Measurements from ENCODE around the gene MYCBP2. TPM values are rescaled to one million over a fixed set of nuclear protein-coding genes. Genes with fewer than 3 reads are reported as not detected.

MYCBP2 gene
- total RNA-seq, 1 experiment from 2014 or later: 22.0 TPM

GRCh38 chr13:77031656-77032243, 295.1 kb downstream of the MYCBP2 start:
- Mint-ChIP-seq H3K9me3 (ENCODE audit: low read depth, unreplicated experiment) (no peaks in the 10 kb centered on the region), H3K4me3 (ENCODE audit: low read depth, unreplicated experiment) (no peak overlapping the region), H3K27me3 (ENCODE audit: unreplicated experiment) (no peaks in the 10 kb centered on the region), H3K27ac (ENCODE audit: unreplicated experiment) (no peak overlapping the region), H3K4me1 (ENCODE audit: low read depth, unreplicated experiment) (peaks cover 8% of the 10 kb centered on the region), H3K36me3 (ENCODE audit: insufficient read depth, unreplicated experiment) (peaks cover 7% of the 10 kb centered on the region)
- CTCF ChIA-PET: no interaction called here
- no peak for DNase-seq
- intact Hi-C loops (cut with micrococcal nuclease; ENCODE audit: unreplicated experiment): no loop called here
- no peak for TF ChIP-seq CTCF (IDR thresholded peaks at IDR 0.05; ENCODE audit: unreplicated experiment)
- BruUV-seq (replicated peaks): no TSS peak

- H3K27ac Mint-ChIP-seq (ENCODE audit: unreplicated experiment): no peak overlapping the region
Observed at GRCh38 chr13:77029436-77029835, 297.5 kb downstream of the MYCBP2 start.

GRCh38 chr13:77028202-77028601, 298.7 kb downstream of the MYCBP2 start:
- H3K4me3 Mint-ChIP-seq (ENCODE audit: low read depth, unreplicated experiment): no peak overlapping the region
- DNase-seq: no peak
- no peak overlapping the region for H3K27ac Mint-ChIP-seq (ENCODE audit: unreplicated experiment)
- BruUV-seq (replicated peaks): no TSS peak
- intact Hi-C loops (cut with micrococcal nuclease; ENCODE audit: unreplicated experiment): no loop called here
- no peaks in the 10 kb centered on the region for H3K9me3 Mint-ChIP-seq (ENCODE audit: low read depth, unreplicated experiment)
- H3K36me3 Mint-ChIP-seq (ENCODE audit: insufficient read depth, unreplicated experiment): peaks cover 15% of the 10 kb centered on the region
- peaks cover 8% of the 10 kb centered on the region for H3K4me1 Mint-ChIP-seq (ENCODE audit: low read depth, unreplicated experiment)
- no peak for TF ChIP-seq CTCF (IDR thresholded peaks at IDR 0.05; ENCODE audit: unreplicated experiment)
- CTCF ChIA-PET: no interaction called here
- no peaks in the 10 kb centered on the region for H3K27me3 Mint-ChIP-seq (ENCODE audit: unreplicated experiment)

More at GRCh38 chr13:77029436-77029835, 297.5 kb downstream of the MYCBP2 start:
- Mint-ChIP-seq H3K4me1 (ENCODE audit: low read depth, unreplicated experiment) (peaks cover 8% of the 10 kb centered on the region), H3K9me3 (ENCODE audit: low read depth, unreplicated experiment) (no peaks in the 10 kb centered on the region), H3K4me3 (ENCODE audit: low read depth, unreplicated experiment) (no peak overlapping the region), H3K27me3 (ENCODE audit: unreplicated experiment) (no peaks in the 10 kb centered on the region), H3K36me3 (ENCODE audit: insufficient read depth, unreplicated experiment) (peaks cover 15% of the 10 kb centered on the region)
- TF ChIP-seq CTCF (IDR thresholded peaks at IDR 0.05; ENCODE audit: unreplicated experiment): no peak
- DNase-seq: no peak
- CTCF ChIA-PET: no interaction called here
- intact Hi-C loops (cut with micrococcal nuclease; ENCODE audit: unreplicated experiment): no loop called here
- no TSS peak for BruUV-seq (replicated peaks)

- peak within 1 kb of the TSS; percentile 81 for H3K27ac Mint-ChIP-seq (ENCODE audit: unreplicated experiment)
- CTCF ChIA-PET: interaction anchor here (0.7 to 1.2 kb wide), 2 partner anchors 28 to 451 kb away, joined by 3 to 4 read pairs; no protein-coding TSS in a partner anchor
- no peaks in the 10 kb centered on the region for H3K9me3 Mint-ChIP-seq (ENCODE audit: low read depth, unreplicated experiment)
- TF ChIP-seq CTCF (IDR thresholded peaks at IDR 0.05; ENCODE audit: unreplicated experiment): no peak
- peak within 1 kb of the TSS; percentile 92 for H3K4me3 Mint-ChIP-seq (ENCODE audit: low read depth, unreplicated experiment)
- peaks cover 15% of the 10 kb centered on the region for H3K36me3 Mint-ChIP-seq (ENCODE audit: insufficient read depth, unreplicated experiment)
- TSS peak; percentile 63 for BruUV-seq (replicated peaks)
- H3K27me3 Mint-ChIP-seq (ENCODE audit: unreplicated experiment): no peaks in the 10 kb centered on the region
- peaks cover 8% of the 10 kb centered on the region for H3K4me1 Mint-ChIP-seq (ENCODE audit: low read depth, unreplicated experiment)
- peak; percentile 49 for DNase-seq
- intact Hi-C loops (cut with micrococcal nuclease; ENCODE audit: unreplicated experiment): no loop called here
Observed at GRCh38 chr13:77026861-77027621, 299.9 kb downstream of the MYCBP2 start, which contains the start of gene FBXL3. Gene FBXL3 (minus strand): TSS chr13:77027159. CDS start chr13:77021860, 5,299 bp downstream.

Measured in Calu3 (cell line).